H9 (cell line): ENCODE measurements around the gene AKR1C8. TPM values are rescaled to one million over a fixed set of nuclear protein-coding genes. Genes with fewer than 3 reads are reported as not detected.

Experiments used
- DNase-seq: peaks from one replicate; pipeline ENCODE4 v3.0.0-alpha.2; 2017
- H2AFZ ChIP-seq: one replicate; pipeline ENCODE4 v1.6.1; 2013; ENCODE audit warnings: mild to moderate bottlenecking, low read length, control low read depth, moderate library complexity
- H2AK5ac ChIP-seq: 2 replicates; pipeline ENCODE4 v1.6.1; 2013; ENCODE audit warnings: low read length, control low read depth, mixed read lengths; ENCODE audit not compliant: insufficient read length
- H2BK120ac ChIP-seq: one replicate; pipeline ENCODE4 v1.6.1; 2013; ENCODE audit warnings: low read depth, mild to moderate bottlenecking, low read length, control low read depth, inconsistent platforms; ENCODE audit not compliant: poor library complexity, severe bottlenecking
- H2BK12ac ChIP-seq: 2 replicates; pipeline ENCODE4 v1.6.1; 2013; ENCODE audit warnings: low read length, control low read depth, mixed read lengths, low read depth; ENCODE audit not compliant: insufficient read length
- H2BK15ac ChIP-seq: 2 replicates; pipeline ENCODE4 v1.6.1; 2013; ENCODE audit warnings: low read depth, low read length, control low read depth
- H2BK20ac ChIP-seq: one replicate; pipeline ENCODE4 v1.6.1; 2013; ENCODE audit warnings: low read depth, mild to moderate bottlenecking, low read length, control low read depth, inconsistent platforms; ENCODE audit not compliant: poor library complexity, severe bottlenecking
- H2BK5ac ChIP-seq: 2 replicates; pipeline ENCODE4 v1.6.1; 2013; ENCODE audit warnings: low read length, control low read depth, mixed read lengths; ENCODE audit not compliant: insufficient read length
- H3K14ac ChIP-seq: 2 replicates; pipeline ENCODE4 v1.6.1; 2013; ENCODE audit warnings: low read length, control low read depth; ENCODE audit not compliant: insufficient read depth
- H3K18ac ChIP-seq: 2 replicates; pipeline ENCODE4 v1.6.1; 2013; ENCODE audit warnings: low read depth, mild to moderate bottlenecking, mixed read lengths, low read length, control low read depth; ENCODE audit not compliant: insufficient read length
- H3K23ac ChIP-seq: 2 replicates; pipeline ENCODE4 v1.6.1; 2013; ENCODE audit warnings: low read length, control low read depth, mixed read lengths, low read depth; ENCODE audit not compliant: insufficient read length
- H3K23me2 ChIP-seq: 2 replicates; pipeline ENCODE4 v1.6.1; 2013; ENCODE audit warnings: low read depth, mild to moderate bottlenecking, mixed read lengths, low read length, control low read depth; ENCODE audit not compliant: insufficient read length, poor library complexity, severe bottlenecking
- H3K27ac ChIP-seq: 2 replicates; pipeline ENCODE4 v1.5.1; 2013; ENCODE audit warnings: low read length, control low read depth, mixed read lengths, low read depth; ENCODE audit not compliant: insufficient read length
- H3K27me3 ChIP-seq: 2 replicates; pipeline ENCODE4 v1.6.1; 2013; ENCODE audit warnings: low read length, control low read depth, inconsistent platforms; ENCODE audit not compliant: insufficient read depth
- H3K4ac ChIP-seq: 2 replicates; pipeline ENCODE4 v1.6.1; 2013; ENCODE audit warnings: low read depth, mild to moderate bottlenecking, control low read depth, inconsistent platforms, low read length, moderate library complexity
- H3K4me1 ChIP-seq: 2 replicates; pipeline ENCODE4 v1.6.1; 2013; ENCODE audit warnings: low read length, control low read depth, inconsistent platforms; ENCODE audit not compliant: insufficient read depth
- H3K4me2 ChIP-seq: 2 replicates; pipeline ENCODE4 v1.6.1; 2013; ENCODE audit warnings: low read length, control low read depth, mixed read lengths; ENCODE audit not compliant: insufficient read length, insufficient read depth
- H3K56ac ChIP-seq: 2 replicates; pipeline ENCODE4 v1.6.1; 2013; ENCODE audit warnings: low read depth, mild to moderate bottlenecking, mixed read lengths, low read length, control low read depth; ENCODE audit not compliant: insufficient read length
- H3K79me1 ChIP-seq: 2 replicates; pipeline ENCODE4 v1.6.1; 2013; ENCODE audit warnings: low read depth, mild to moderate bottlenecking, moderate library complexity, low read length, control low read depth, inconsistent platforms; ENCODE audit not compliant: insufficient read depth, poor library complexity, severe bottlenecking
- H3K79me2 ChIP-seq: 2 replicates; pipeline ENCODE4 v1.6.1; 2013; ENCODE audit warnings: low read length, control low read depth, inconsistent platforms; ENCODE audit not compliant: insufficient read depth
- H3K9ac ChIP-seq: 2 replicates; pipeline ENCODE4 v1.6.1; 2013; ENCODE audit warnings: low read length, control low read depth, mixed read lengths; ENCODE audit not compliant: insufficient read length; ENCODE audit errors: extremely low read depth
- H3K9me3 ChIP-seq: one replicate; pipeline ENCODE4 v1.6.1; 2013; ENCODE audit warnings: low read depth, low read length, inconsistent platforms; ENCODE audit not compliant: control insufficient read depth
- H3T11ph ChIP-seq: one replicate; pipeline ENCODE4 v1.6.1; 2013; ENCODE audit warnings: mild to moderate bottlenecking, low read length, control low read depth, inconsistent platforms
- H4K20me1 ChIP-seq: one replicate; pipeline ENCODE4 v1.6.1; 2013; ENCODE audit not compliant: control insufficient read depth, insufficient read length, insufficient read depth
- H4K5ac ChIP-seq: 2 replicates; pipeline ENCODE4 v1.6.1; 2013; ENCODE audit warnings: low read depth, mild to moderate bottlenecking, mixed read lengths, low read length, control low read depth; ENCODE audit not compliant: insufficient read length
- H4K8ac ChIP-seq: replicated peaks from 2 replicates; pipeline ENCODE4 v1.6.1; 2013; ENCODE audit warnings: low read length, control low read depth, mixed read lengths, low read depth; ENCODE audit not compliant: insufficient read length
- H4K91ac ChIP-seq: 2 replicates; pipeline ENCODE4 v1.6.1; 2013; ENCODE audit warnings: low read depth, mild to moderate bottlenecking, moderate library complexity, mixed read lengths, low read length, control low read depth; ENCODE audit not compliant: insufficient read length
- H3K27ac Mint-ChIP-seq, 3 experiments: 2 replicates in 2 of 3; 3 replicates in 1 of 3; pipeline ENCODE4 v1.8.0; 2020 to 2021; ENCODE audit warnings: mixed read lengths in 3 of 3, mild to moderate bottlenecking in 1 of 3, moderate library complexity in 1 of 3
- H3K27me3 Mint-ChIP-seq: 2 replicates; pipeline ENCODE4 v1.8.0; 2021; ENCODE audit warnings: low read depth, mild to moderate bottlenecking, moderate library complexity, mixed read lengths
- H3K36me3 Mint-ChIP-seq, 3 experiments: 2 replicates in 2 of 3; 3 replicates in 1 of 3; pipeline ENCODE4 v1.8.0; 2020 to 2021; ENCODE audit warnings: low read depth in 3 of 3, mixed read lengths in 3 of 3; ENCODE audit not compliant: insufficient read depth in 1 of 3
- H3K4me1 Mint-ChIP-seq, 2 experiments: 2 replicates each; pipeline ENCODE4 v1.8.0; 2020; ENCODE audit warnings: mixed read lengths in 2 of 2
- H3K4me3 Mint-ChIP-seq, 2 experiments: 2 replicates in 1 of 2; 3 replicates in 1 of 2; pipeline ENCODE4 v1.8.0; 2020 to 2021; ENCODE audit warnings: mild to moderate bottlenecking in 2 of 2, mixed read lengths in 2 of 2, moderate library complexity in 1 of 2
- H3K9me3 Mint-ChIP-seq, 2 experiments: 2 replicates in 1 of 2; 3 replicates in 1 of 2; pipeline ENCODE4 v1.8.0; 2020; ENCODE audit warnings: mild to moderate bottlenecking in 2 of 2, mixed read lengths in 2 of 2, moderate library complexity in 1 of 2
- WGBS: extraction: QIAGEN DNeasy Blood & Tissue Kit; methylation state at CpG from one replicate; pipeline ENCODE4 v1.1.7; 2013; ENCODE audit warnings: missing lambda C conversion rate, low lambda C conversion rate, mixed read lengths; ENCODE audit not compliant: insufficient read length; ENCODE audit errors: extremely low coverage; 5-methylcytosine and 5-hydroxymethylcytosine counted together
- total RNA-seq: library from RNA; stranded (reverse); gene quantifications from 2 replicates; pipeline ENCODE4 v1.2.1, GENCODE V29; 2021
- TF ChIP-seq, protein P1 (sequence below): fragments of 200-600 bp; sonication (generic); conservative IDR thresholded peaks from 3 replicates; pipeline ENCODE4 v1.8.0; 2021; ENCODE audit warnings: antibody characterized with exemption, mild to moderate bottlenecking

The AKR1C8 gene
- total RNA-seq, 1 experiment from 2014 or later = not detected

DNA sequence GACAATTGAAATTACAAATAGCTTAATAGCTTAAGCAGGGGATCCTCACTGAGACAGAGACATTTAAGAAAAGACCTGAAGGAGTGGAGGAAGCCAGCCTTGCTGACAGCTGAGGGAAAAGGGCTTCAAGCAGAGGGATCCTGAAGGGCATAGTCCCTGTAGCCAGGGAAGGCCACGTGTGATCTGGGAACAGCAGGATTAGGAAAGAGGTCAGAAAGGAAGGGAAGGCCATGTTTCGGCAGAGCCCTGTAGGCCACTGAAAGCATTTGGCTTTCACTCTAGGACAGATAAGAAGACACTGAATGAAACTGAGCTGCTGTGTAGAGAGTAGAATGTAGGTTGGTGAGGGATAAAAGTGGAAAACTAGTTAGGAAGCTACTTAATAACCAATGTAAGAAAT, 3.4 kb upstream of the AKR1C8 start:
- H4K20me1 ChIP-seq = no peaks in the 10 kb centered on the region
- H3K4me2 ChIP-seq = no peak overlapping the region
- no peak overlapping the region for H3K14ac ChIP-seq
- peaks cover 19 to 84% of the 10 kb centered on the region in 2 experiments for H3K9me3 Mint-ChIP-seq
- H2BK15ac ChIP-seq = no peak overlapping the region
- H3K79me1 ChIP-seq = no peaks in the 10 kb centered on the region
- H4K8ac ChIP-seq = no peak overlapping the region
- no peaks in the 10 kb centered on the region for H3K4me1 ChIP-seq
- H2BK12ac ChIP-seq = no peak overlapping the region
- no peak overlapping the region for H3K9ac ChIP-seq
- TF ChIP-seq, protein P1, sequence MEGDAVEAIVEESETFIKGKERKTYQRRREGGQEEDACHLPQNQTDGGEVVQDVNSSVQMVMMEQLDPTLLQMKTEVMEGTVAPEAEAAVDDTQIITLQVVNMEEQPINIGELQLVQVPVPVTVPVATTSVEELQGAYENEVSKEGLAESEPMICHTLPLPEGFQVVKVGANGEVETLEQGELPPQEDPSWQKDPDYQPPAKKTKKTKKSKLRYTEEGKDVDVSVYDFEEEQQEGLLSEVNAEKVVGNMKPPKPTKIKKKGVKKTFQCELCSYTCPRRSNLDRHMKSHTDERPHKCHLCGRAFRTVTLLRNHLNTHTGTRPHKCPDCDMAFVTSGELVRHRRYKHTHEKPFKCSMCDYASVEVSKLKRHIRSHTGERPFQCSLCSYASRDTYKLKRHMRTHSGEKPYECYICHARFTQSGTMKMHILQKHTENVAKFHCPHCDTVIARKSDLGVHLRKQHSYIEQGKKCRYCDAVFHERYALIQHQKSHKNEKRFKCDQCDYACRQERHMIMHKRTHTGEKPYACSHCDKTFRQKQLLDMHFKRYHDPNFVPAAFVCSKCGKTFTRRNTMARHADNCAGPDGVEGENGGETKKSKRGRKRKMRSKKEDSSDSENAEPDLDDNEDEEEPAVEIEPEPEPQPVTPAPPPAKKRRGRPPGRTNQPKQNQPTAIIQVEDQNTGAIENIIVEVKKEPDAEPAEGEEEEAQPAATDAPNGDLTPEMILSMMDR = no peak
- H3K4me3 Mint-ChIP-seq = no peak overlapping the region
- no peak overlapping the region for H2BK120ac ChIP-seq
- no peak overlapping the region for H2BK5ac ChIP-seq
- no CpG with 5 or more reads among the region's 2 CpGs for WGBS
- H3T11ph ChIP-seq = no peak overlapping the region
- H3K23me2 ChIP-seq = no peaks in the 10 kb centered on the region
- H3K23ac ChIP-seq = no peak overlapping the region
- no peak for DNase-seq
- peaks cover 0 to 2% (median 0%) of the 10 kb centered on the region in 3 experiments; a peak in 2 of 7 replicates for H3K36me3 Mint-ChIP-seq
- H3K56ac ChIP-seq = no peak overlapping the region
- no peak overlapping the region for H2AK5ac ChIP-seq
- H3K27me3 ChIP-seq = no peaks in the 10 kb centered on the region
- H2AFZ ChIP-seq = no peak overlapping the region
- no peak overlapping the region for H3K18ac ChIP-seq
- H3K27me3 Mint-ChIP-seq = no peaks in the 10 kb centered on the region; the same call in 1 of the 2 replicates
- H4K91ac ChIP-seq = no peak overlapping the region
- no peak overlapping the region for H3K27ac ChIP-seq
- no peaks in the 10 kb centered on the region for H3K79me2 ChIP-seq
- no peak overlapping the region for H3K27ac Mint-ChIP-seq
- 0 out of 4 replicates have a peak, but pooled peaks cover 0 to 3% of the 10 kb centered on the region in 2 experiments for H3K4me1 Mint-ChIP-seq
- H4K5ac ChIP-seq = no peak overlapping the region
- H2BK20ac ChIP-seq = no peak overlapping the region
- H3K4ac ChIP-seq = no peak overlapping the region
- H3K9me3 ChIP-seq = no peaks in the 10 kb centered on the region
